SKM-1 treated with dmso at 0.1 percent for 144 hours (cell line): ENCODE measurements around the gene FAM241B.

ENCODE experiments used
- DNase-seq: peaks from one replicate; lab custom pipeline; 2025; ENCODE audit not compliant: unreplicated experiment; lab: John Stamatoyannopoulos, UW

Gene FAM241B

GRCh38 chr10:69629897-69630650 lies at the start of gene FAM241B:
Gene FAM241B (plus strand): TSS chr10:69630247. CDS start chr10:69631744, 1,497 bp downstream.
- no peak for DNase-seq

GRCh38 chr10:69580435-69580834 lies 49.6 kb upstream of the FAM241B start:
- DNase-seq: no peak

GRCh38 chr10:69583106-69583505 lies 46.9 kb upstream of the FAM241B start:
- DNase-seq: no peak

- DNase-seq: no peak
These were observed 45.4 kb upstream of the FAM241B start for GRCh38 chr10:69584624-69585023.

- DNase-seq: no peak
These were observed 41.7 kb upstream of the FAM241B start for GRCh38 chr10:69588358-69588757.

- no peak for DNase-seq
These were observed 29.2 kb upstream of the FAM241B start for GRCh38 chr10:69600761-69601330.

GRCh38 chr10:69609077-69609476 lies 21.0 kb upstream of the FAM241B start:
- no peak for DNase-seq

DNA sequence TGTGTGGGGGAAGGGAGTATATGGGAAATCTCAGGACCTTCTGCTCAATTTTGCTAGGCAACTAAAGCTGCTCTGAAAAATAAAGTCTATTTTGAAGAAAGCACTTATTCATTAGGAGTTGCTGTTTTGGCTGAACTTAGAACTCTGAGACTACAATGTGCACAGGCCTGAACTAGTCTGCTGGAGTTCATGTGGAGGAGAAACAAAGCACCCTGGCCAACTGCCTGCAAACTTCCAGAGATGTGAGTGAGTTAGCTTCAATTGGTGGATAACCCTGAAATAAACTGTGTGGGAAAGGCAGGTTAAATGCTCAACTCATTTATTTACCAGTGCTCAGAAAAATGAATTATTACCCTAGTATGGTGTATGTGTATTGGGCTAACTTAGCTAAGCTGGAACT lies 17.3 kb upstream of the FAM241B start:
- DNase-seq: no peak

GRCh38 chr10:69614130-69614529 lies 15.9 kb upstream of the FAM241B start:
- no peak for DNase-seq

DNA sequence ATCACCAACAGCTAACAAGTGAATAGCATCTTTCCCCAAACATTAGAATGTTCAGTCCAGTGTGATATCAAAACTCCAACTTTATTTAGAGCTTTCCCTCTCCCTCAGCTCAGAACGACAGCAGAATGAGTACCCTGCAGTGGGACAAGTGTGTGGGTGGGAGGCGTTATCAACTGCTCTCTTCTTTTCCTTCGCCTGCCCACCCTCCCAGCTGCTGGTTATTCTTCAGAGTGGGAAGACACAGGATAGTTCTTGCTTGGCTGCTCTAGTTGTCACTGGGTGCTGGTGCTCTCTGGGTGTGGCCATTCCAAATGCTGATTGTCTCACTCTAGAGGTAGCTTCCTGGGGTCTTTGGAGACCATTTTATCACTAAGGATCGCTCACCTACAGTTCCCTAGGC lies 13.7 kb upstream of the FAM241B start:
- DNase-seq: no peak

DNA sequence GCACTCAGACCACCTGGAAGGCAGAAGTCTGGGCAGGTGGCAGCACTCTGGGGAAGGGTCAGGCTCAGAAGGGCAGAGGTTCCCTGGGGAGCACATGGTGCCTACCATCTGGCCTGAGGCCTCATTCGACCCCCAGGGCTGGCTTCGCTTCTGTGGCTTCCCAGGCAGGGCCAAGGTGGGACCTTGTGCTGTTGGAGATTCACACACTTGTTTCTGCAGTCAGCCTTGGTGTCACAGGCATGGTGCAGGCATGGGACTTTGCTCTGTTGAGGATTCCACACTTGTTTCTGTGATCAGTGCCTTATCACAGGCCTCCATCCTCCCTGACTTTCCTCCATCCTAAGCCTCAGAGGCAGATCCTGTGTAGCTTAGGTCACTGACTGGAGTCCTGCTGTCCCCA lies 11.3 kb upstream of the FAM241B start:
- DNase-seq: no peak

- DNase-seq: no peak
These were observed 10.4 kb upstream of the FAM241B start for GRCh38 chr10:69619626-69620025.

DNA sequence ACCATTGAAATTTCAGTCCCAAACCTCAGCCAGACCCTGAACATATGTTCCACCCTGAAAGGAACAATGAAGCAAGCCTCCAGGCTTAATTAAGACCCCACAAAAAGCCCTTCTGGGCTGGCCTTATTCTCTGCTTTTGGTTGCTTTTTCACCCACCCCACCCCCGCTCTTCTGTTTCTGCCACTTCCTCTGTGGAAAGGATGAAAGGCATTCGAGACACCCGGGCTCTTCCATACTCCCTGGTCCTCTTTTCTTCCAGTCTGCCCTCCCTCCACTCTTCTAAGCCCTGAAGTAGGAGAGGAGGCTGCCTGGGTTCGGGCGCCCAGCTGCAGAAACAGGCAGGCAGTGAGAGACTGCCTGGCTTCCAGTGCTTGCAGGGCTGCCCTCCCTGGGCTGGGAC lies 9.4 kb upstream of the FAM241B start:
- no peak for DNase-seq

- DNase-seq: no peak
These were observed 5.7 kb upstream of the FAM241B start for GRCh38 chr10:69624245-69624786.

GRCh38 chr10:69626826-69627225 lies 3.2 kb upstream of the FAM241B start:
- no peak for DNase-seq

- DNase-seq: no peak
These were observed 1.2 kb upstream of the FAM241B start for GRCh38 chr10:69628891-69629290.

GRCh38 chr10:69629519-69629896 lies 539 bp upstream of the FAM241B start:
- no peak for DNase-seq

DNA sequence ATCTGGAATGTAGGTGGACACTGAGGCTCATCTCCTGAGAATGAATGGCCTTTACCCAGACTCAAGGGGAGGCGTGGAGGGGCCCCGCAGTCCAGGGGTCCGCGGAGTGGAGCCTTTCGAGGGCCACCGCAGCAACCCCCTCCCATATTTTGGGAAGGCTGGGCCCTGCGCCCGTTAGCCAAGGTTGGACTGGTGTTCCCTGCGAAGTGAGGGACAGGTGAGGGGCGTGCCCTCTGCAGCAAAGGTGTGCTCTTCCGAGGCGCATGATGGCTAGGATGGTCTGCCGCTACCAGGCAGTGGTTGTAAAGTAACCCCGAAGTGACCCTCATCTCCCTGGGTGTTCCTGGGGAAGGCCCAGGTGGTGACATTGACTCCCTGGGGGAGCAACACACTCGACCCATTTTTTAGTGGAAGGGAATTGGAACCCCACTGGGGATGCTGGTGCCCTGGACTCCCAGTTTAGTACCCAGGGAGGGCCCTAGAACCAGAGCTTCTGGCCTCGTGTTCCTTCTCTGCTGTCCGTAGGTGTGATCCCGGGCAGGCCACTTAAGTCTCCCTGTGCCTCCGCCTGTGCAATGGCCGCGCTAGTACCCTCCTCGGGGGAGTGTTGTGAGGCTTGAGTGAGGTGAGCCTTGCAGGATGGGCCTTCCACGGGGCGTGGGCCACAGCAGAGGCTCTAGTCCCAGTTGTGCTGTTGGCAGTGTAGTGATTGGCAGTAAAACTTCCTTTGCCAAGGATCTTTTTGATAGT lies 779 bp downstream of the FAM241B start:
- DNase-seq: no peak

DNA sequence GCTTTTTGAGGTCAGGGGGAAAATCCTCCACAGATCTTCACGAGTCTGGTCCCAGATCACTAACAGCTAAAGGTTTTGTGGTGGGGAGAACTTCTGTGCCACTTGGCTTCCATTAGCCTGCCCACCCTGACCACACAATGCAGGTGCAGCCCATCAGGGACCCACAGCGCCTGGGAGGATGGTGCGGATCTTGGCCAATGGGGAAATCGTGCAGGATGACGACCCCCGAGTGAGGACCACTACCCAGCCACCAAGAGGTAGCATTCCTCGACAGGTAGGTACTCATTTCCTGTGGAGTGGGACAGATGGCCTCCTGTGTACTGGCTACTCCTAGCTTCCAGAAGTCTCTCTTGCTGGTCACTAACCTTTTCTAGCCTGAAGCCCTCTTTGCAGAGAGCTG lies 1.5 kb downstream of the FAM241B start:
- DNase-seq: no peak

GRCh38 chr10:69632516-69633199 lies 2.6 kb downstream of the FAM241B start:
- no peak for DNase-seq
